Gastroesophageal sphincter (tissue), 4 donors: ENCODE data around the gene LRP1B. TPM values are rescaled to one million over a fixed set of nuclear protein-coding genes. Genes with fewer than 3 reads are reported as not detected.

Source experiments
- ATAC-seq: fragments of 150-250 bp; one replicate; pipeline ENCODE4 v1.9.1; 2016; ENCODE audit warnings: mild to moderate bottlenecking, moderate library complexity
- H3K27ac ChIP-seq, 4 donors: fragments of 200-600 bp; sonication (generic) in 3 of 4; 1 replicate in 3 of 4; 2 replicates in 1 of 4; pipeline ENCODE4 v1.5.1; 2016 to 2019
- H3K27me3 ChIP-seq: fragments of 200-600 bp; sonication (generic); one replicate; pipeline ENCODE4 v1.5.1; 2019
- H3K36me3 ChIP-seq, 2 donors: fragments of 200-600 bp; sonication (generic); one replicate each; pipeline ENCODE4 v1.5.1; 2019; ENCODE audit warnings: control low read depth in 1 of 2
- H3K4me1 ChIP-seq, 3 donors: fragments of 200-600 bp; sonication (generic); 1 replicate in 2 of 3; 2 replicates in 1 of 3; pipeline ENCODE4 v1.5.1; 2016 to 2019; ENCODE audit warnings: control low read depth in 2 of 3
- H3K4me3 ChIP-seq, 2 donors: fragments of 200-600 bp; sonication (generic); one replicate each; pipeline ENCODE4 v1.5.1; 2019; ENCODE audit warnings: mild to moderate bottlenecking in 1 of 2, moderate library complexity in 1 of 2
- H3K9me3 ChIP-seq, 3 donors: fragments of 200-600 bp; sonication (generic); one replicate each; pipeline ENCODE4 v1.5.1; 2017 to 2019; ENCODE audit warnings: control low read depth in 2 of 3
- CTCF ChIP-seq, 4 experiments: fragments of 200-600 bp in 2 of 4; fragments of 450-650 bp in 2 of 4; sonication (generic) in 1 of 4; IDR thresholded peaks; one replicate each; pipeline ENCODE4 v1.5.1; 2017 to 2019; ENCODE audit warnings: antibody characterized with exemption in 4 of 4, mild to moderate bottlenecking in 2 of 4, moderate library complexity in 2 of 4
- EP300 ChIP-seq: sonication (generic); formaldehyde crosslinking; IDR thresholded peaks from one replicate; pipeline ENCODE4 v1.6.1; 2017; ENCODE audit warnings: antibody characterized with exemption, mild to moderate bottlenecking
- POLR2A ChIP-seq, 2 donors: fragments of 450-650 bp; IDR thresholded peaks; one replicate each; pipeline ENCODE4 v1.6.1; 2017; ENCODE audit warnings: antibody characterized with exemption in 2 of 2, mild to moderate bottlenecking in 2 of 2, moderate library complexity in 1 of 2
- POLR2AphosphoS5 ChIP-seq: sonication (generic); formaldehyde crosslinking; IDR thresholded peaks from one replicate; pipeline ENCODE4 v1.6.1; 2017; ENCODE audit warnings: antibody characterized with exemption
- WGBS, 2 donors: methylation state at CpG; one replicate each; pipeline ENCODE4 v1.1.5; 2018; ENCODE audit warnings: low coverage in 1 of 2; 5-methylcytosine and 5-hydroxymethylcytosine counted together
- total RNA-seq, 4 donors: library from RNA; depleted of rRNA; stranded (reverse); fragments of >200 nt; gene quantifications; one replicate each; pipeline ENCODE4 v1.1.0, GENCODE V29; 2016

LRP1B gene
- total RNA-seq, 4 donors from 2014 or later: 0.27 to 20.7 (median 3.2) TPM

GRCh38 chr2:142042536-142043199 lies 88.1 kb downstream of the LRP1B start:
- Histone ChIP-seq H3K27me3 (no peaks in the 10 kb centered on the region), H3K36me3 (no peaks in the 10 kb centered on the region), H3K9me3 (no peaks in the 10 kb centered on the region), H3K4me3 (no peak overlapping the region), H3K27ac (no peak overlapping the region), H3K4me1 (no peaks in the 10 kb centered on the region)
- 56% methylated on average over 1 of the region's 1 CpG; no CpG with 5 or more reads in 1 of the 2 donors for WGBS, 2 donors
- TF ChIP-seq CTCF (IDR thresholded peaks at IDR 0.05) (no peak), POLR2A (IDR thresholded peaks at IDR 0.05) (no peak)
- no peak for ATAC-seq

GRCh38 chr2:142041996-142042395 lies 88.8 kb downstream of the LRP1B start:
- TF ChIP-seq EP300 (no peak), POLR2A (IDR thresholded peaks at IDR 0.05) (no peak), POLR2AphosphoS5 (no peak), CTCF (IDR thresholded peaks at IDR 0.05) (no peak)
- 75 to 82% methylated on average over 6 of the region's 6 CpGs for WGBS, 2 donors
- ATAC-seq: no peak
- Histone ChIP-seq H3K36me3 (no peaks in the 10 kb centered on the region), H3K27ac (no peak overlapping the region), H3K4me3 (no peak overlapping the region), H3K27me3 (no peaks in the 10 kb centered on the region), H3K9me3 (no peaks in the 10 kb centered on the region), H3K4me1 (no peaks in the 10 kb centered on the region)

- Histone ChIP-seq H3K27me3 (no peaks in the 10 kb centered on the region), H3K36me3 (no peaks in the 10 kb centered on the region), H3K27ac (no peak overlapping the region), H3K4me3 (no peak overlapping the region), H3K4me1 (no peaks in the 10 kb centered on the region), H3K9me3 (no peaks in the 10 kb centered on the region)
- WGBS, 2 donors: 50 to 56% methylated on average over 1 of the region's 1 CpG
- ATAC-seq: no peak
- no peak for TF ChIP-seq EP300
- no peak for TF ChIP-seq CTCF (IDR thresholded peaks at IDR 0.05)
- no peak for TF ChIP-seq POLR2A (IDR thresholded peaks at IDR 0.05)
- TF ChIP-seq POLR2AphosphoS5: no peak
Observed at GRCh38 chr2:142041105-142041504, 89.7 kb downstream of the LRP1B start.

- no peak for TF ChIP-seq POLR2A (IDR thresholded peaks at IDR 0.05)
- TF ChIP-seq EP300: no peak
- Histone ChIP-seq H3K4me1 (no peaks in the 10 kb centered on the region), H3K27ac (no peak overlapping the region), H3K9me3 (no peaks in the 10 kb centered on the region), H3K36me3 (no peaks in the 10 kb centered on the region), H3K4me3 (no peak overlapping the region), H3K27me3 (no peaks in the 10 kb centered on the region)
- no peak for ATAC-seq
- WGBS, 2 donors: 40 to 47% methylated on average over 1 of the region's 1 CpG
Observed at GRCh38 chr2:142040556-142040955, 90.3 kb downstream of the LRP1B start.

GRCh38 chr2:142038826-142039225 lies 92.0 kb downstream of the LRP1B start:
- no peak overlapping the region for H3K4me3 ChIP-seq
- no peaks in the 10 kb centered on the region for H3K36me3 ChIP-seq
- H3K27ac ChIP-seq: no peak overlapping the region
- H3K9me3 ChIP-seq: no peaks in the 10 kb centered on the region
- WGBS, 2 donors: 78 to 100% methylated on average over 1 of the region's 1 CpG
- H3K27me3 ChIP-seq: no peaks in the 10 kb centered on the region
- TF ChIP-seq POLR2AphosphoS5 (no peak), CTCF (IDR thresholded peaks at IDR 0.05) (no peak), EP300 (no peak), POLR2A (IDR thresholded peaks at IDR 0.05) (no peak)
- ATAC-seq: no peak
- H3K4me1 ChIP-seq: no peaks in the 10 kb centered on the region
